HUES48 (cell line): ENCODE data around the gene FRMD4A.

Source experiments
- H3K27ac ChIP-seq: one replicate; pipeline ENCODE4 v1.7.0; 2013; ENCODE audit warnings: low read depth, low read length, inconsistent platforms
- H3K27me3 ChIP-seq: 2 replicates; pipeline ENCODE4 v1.6.1; 2013; ENCODE audit warnings: mild to moderate bottlenecking, low read length; ENCODE audit not compliant: control insufficient read depth, insufficient read depth
- H3K36me3 ChIP-seq: 2 replicates; pipeline ENCODE4 v1.6.1; 2013; ENCODE audit warnings: low read length; ENCODE audit not compliant: control insufficient read depth, insufficient read depth
- H3K4me1 ChIP-seq: 2 replicates; pipeline ENCODE4 v1.6.1; 2013; ENCODE audit warnings: mild to moderate bottlenecking, low read length; ENCODE audit not compliant: control insufficient read depth, insufficient read depth
- H3K4me3 ChIP-seq: 2 replicates; pipeline ENCODE4 v1.5.1; 2013; ENCODE audit warnings: mild to moderate bottlenecking, low read depth, low read length
- H3K9ac ChIP-seq: 2 replicates; pipeline ENCODE4 v1.6.1; 2013; ENCODE audit warnings: mild to moderate bottlenecking, low read depth, low read length, moderate library complexity
- H3K9me3 ChIP-seq: 2 replicates; pipeline ENCODE4 v1.6.1; 2013; ENCODE audit warnings: low read length; ENCODE audit not compliant: control insufficient read depth, insufficient read depth

Gene FRMD4A

GRCh38 chr10:14365266-14365665 is 34.5 kb upstream of the FRMD4A start:
- Histone ChIP-seq H3K9me3 (no peaks in the 10 kb centered on the region), H3K27me3 (no peaks in the 10 kb centered on the region), H3K27ac (no peak overlapping the region), H3K4me1 (no peaks in the 10 kb centered on the region), H3K4me3 (no peak overlapping the region), H3K36me3 (no peaks in the 10 kb centered on the region), H3K9ac (no peak overlapping the region)

DNA sequence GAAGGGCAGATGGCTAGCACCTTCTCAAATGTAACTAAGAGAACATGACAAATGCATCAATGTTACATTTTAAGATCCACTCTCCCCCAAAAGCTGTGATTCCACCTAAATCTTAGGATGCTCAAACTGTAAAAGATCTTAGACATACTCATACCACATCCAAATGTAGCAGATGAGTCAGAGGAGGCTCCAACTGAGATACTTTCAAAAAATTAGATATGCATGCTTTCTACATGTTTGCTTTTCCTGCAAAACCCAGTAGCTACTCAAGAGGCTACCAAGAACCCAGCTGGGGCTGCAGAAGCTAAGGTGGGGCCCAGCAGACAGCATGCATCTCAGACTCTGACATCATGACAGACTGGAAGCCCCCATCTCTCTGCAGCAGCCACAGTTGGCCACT is 31.4 kb upstream of the FRMD4A start:
- Histone ChIP-seq H3K9ac (no peak overlapping the region), H3K27me3 (no peaks in the 10 kb centered on the region), H3K4me3 (no peak overlapping the region), H3K27ac (no peak overlapping the region), H3K9me3 (no peaks in the 10 kb centered on the region), H3K4me1 (no peaks in the 10 kb centered on the region), H3K36me3 (no peaks in the 10 kb centered on the region)

DNA sequence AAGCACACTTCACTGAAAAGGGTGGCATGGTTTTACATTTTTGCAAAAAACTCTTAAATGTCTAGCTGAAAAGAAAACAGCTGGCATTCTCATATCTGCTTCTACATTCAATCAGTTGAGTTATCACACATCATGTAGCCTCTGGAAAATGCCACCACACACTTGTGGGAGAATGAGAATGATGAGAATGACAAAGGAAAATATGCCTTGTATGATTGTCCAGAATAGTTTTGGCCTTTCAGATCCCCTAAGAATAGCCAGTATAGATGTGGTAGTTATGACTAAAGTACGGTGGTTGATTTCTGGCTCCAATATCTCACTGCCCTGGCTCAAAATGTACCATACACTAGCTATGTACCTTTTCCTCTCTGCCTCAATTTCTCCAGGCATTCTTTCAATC is 30.2 kb upstream of the FRMD4A start:
- H3K36me3 ChIP-seq: no peaks in the 10 kb centered on the region
- H3K9ac ChIP-seq: no peak overlapping the region
- H3K27me3 ChIP-seq: no peaks in the 10 kb centered on the region
- no peak overlapping the region for H3K4me3 ChIP-seq
- H3K9me3 ChIP-seq: no peaks in the 10 kb centered on the region
- H3K4me1 ChIP-seq: no peaks in the 10 kb centered on the region
- no peak overlapping the region for H3K27ac ChIP-seq

DNA sequence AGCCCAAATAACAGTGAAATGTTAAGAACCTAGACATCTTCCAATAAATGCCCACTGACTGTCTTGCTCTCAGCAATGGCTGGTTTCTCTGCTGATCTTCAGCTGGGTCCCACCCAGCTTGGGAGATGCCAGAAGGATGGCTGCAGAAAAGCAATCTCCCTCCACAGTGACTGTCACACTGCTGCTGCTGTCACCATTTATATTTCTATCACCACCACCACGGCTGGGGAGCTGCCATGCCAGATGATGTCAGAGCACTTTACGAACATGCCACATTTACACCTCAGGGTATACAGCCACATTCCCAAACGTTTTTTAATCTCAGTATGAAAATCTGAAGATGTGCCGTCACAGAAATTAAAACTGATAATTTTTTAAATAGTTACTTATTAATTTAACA is 29.8 kb upstream of the FRMD4A start:
- Histone ChIP-seq H3K4me1 (no peaks in the 10 kb centered on the region), H3K4me3 (no peak overlapping the region), H3K27ac (no peak overlapping the region), H3K36me3 (no peaks in the 10 kb centered on the region), H3K9me3 (no peaks in the 10 kb centered on the region), H3K9ac (no peak overlapping the region), H3K27me3 (no peaks in the 10 kb centered on the region)

DNA sequence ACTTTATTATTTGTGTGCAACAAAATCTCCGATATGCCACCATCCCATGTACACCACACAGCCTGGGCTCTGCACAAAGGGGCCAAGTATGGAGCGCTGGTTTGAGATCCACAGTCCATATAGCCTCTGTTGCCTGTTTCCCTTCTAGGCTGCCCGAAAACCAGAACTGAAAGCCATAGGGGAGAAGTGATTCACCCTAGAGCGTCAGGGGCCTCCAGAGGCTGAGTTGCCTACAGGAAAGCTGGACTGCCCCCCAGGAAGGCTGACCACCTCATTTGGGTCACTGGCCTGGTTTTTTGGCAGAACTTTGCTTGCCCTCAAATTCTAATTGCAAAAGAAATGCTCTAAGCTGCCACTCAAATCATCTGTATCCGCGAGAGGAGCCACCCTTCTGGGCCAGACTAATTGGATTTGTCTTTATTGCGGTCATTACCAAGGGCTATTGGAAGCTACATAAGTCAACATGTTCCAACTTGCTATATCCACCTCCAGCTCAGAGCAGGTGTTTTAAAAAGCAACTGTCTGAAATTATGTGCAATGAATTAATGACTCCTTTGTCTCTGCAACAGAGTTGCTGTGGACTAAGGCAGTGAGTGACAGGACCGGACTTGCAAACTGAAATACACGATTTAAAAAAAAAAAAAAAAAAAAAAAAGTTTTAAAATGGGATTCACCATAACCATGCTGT is 28.3 kb upstream of the FRMD4A start:
- no peaks in the 10 kb centered on the region for H3K27me3 ChIP-seq
- H3K27ac ChIP-seq: no peak overlapping the region
- no peaks in the 10 kb centered on the region for H3K9me3 ChIP-seq
- no peaks in the 10 kb centered on the region for H3K4me1 ChIP-seq
- no peak overlapping the region for H3K9ac ChIP-seq
- no peaks in the 10 kb centered on the region for H3K36me3 ChIP-seq
- no peak overlapping the region for H3K4me3 ChIP-seq

DNA sequence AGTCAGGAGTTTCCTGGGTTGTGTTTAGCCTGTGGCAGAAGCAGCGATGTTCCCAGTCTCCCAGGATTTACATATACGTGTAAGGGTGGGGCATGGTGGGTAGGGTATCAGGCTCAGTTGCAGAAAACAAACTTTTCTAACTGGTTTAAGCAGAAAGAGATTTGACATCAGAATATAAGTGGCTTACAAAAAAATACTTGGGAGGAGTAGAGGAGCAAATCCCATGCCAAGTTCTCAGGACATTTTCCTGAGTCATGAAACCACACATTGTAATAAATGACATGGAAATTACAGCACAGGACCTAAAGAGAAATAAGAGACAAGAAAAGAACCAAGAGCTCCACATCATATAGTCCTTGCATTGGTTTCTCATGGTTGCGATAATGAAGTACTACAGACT is 26.2 kb upstream of the FRMD4A start:
- Histone ChIP-seq H3K36me3 (no peaks in the 10 kb centered on the region), H3K9me3 (no peaks in the 10 kb centered on the region), H3K27me3 (no peaks in the 10 kb centered on the region), H3K4me3 (no peak overlapping the region), H3K4me1 (no peaks in the 10 kb centered on the region), H3K27ac (no peak overlapping the region), H3K9ac (no peak overlapping the region)

DNA sequence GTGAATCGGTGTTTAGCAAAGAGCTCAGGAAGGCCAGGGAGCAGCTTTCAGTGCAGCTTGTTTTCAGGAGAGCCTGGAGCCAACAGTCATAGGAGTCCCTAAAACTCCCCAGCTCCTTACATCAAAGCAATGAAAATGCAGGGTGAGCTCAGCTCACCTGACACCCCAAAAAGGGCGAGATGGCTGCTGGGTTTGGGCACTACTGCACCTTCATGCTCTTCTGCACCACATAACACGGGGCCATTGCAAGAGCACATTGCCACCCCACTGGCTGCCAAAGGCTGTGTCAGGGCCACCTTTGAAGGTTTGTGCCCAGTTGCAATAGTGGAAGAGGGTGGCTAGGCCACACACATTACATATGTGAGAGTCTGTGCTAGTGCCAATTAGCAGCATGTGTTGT is 25.0 kb upstream of the FRMD4A start:
- H3K4me1 ChIP-seq: no peaks in the 10 kb centered on the region
- no peaks in the 10 kb centered on the region for H3K36me3 ChIP-seq
- H3K9me3 ChIP-seq: no peaks in the 10 kb centered on the region
- H3K4me3 ChIP-seq: no peak overlapping the region
- H3K27me3 ChIP-seq: no peaks in the 10 kb centered on the region
- H3K27ac ChIP-seq: no peak overlapping the region
- no peak overlapping the region for H3K9ac ChIP-seq

- Histone ChIP-seq H3K4me3 (no peak overlapping the region), H3K4me1 (no peaks in the 10 kb centered on the region), H3K36me3 (no peaks in the 10 kb centered on the region), H3K9me3 (no peaks in the 10 kb centered on the region), H3K27ac (no peak overlapping the region), H3K27me3 (no peaks in the 10 kb centered on the region), H3K9ac (no peak overlapping the region)
These were observed 22.7 kb upstream of the FRMD4A start for GRCh38 chr10:14353291-14353913.

DNA sequence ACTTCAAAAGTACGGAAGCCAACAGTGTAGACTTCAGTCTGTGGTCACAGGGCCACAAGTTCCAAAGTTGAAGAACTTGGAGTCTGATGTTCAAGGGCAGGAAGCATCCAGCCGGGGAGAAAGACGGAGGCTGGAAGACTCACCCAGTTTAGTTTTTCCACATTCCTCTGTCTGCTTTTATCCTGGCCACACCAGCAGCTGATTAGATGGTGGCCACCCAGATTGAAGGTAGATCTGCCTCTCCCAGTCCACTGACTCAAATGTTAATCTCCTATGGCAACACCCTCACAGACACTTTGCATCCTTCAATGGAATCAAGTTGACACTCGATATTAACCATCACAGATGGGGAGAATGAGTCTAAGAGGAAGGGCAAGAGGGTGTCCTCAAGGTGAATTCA is 19.3 kb upstream of the FRMD4A start:
- Histone ChIP-seq H3K27me3 (no peaks in the 10 kb centered on the region), H3K9ac (no peak overlapping the region), H3K4me3 (no peak overlapping the region)

DNA sequence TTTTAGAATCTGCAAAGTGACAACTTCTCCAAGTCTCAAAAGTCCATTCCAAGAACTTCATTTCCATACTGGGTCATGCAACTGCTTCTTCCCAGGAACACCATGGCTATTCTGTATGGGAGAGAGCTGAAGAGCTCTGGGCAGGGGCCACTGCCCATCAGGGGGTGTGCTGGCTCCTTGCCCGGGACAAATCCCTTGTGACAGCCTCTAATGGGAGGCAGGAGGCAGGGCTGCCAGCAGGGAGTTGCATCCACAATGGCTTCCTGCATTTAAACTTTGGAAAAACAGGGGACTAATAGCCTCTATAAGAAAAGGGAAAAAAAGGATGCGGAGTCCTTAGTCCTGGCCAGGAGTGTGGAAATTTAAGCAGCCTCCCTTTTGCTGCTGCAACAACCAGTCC is 18.4 kb upstream of the FRMD4A start:
- Histone ChIP-seq H3K27ac (no peak overlapping the region), H3K9me3 (no peaks in the 10 kb centered on the region), H3K9ac (no peak overlapping the region), H3K36me3 (no peaks in the 10 kb centered on the region), H3K27me3 (no peaks in the 10 kb centered on the region), H3K4me3 (no peak overlapping the region), H3K4me1 (no peaks in the 10 kb centered on the region)

More for the DNA sequence above, 19.3 kb upstream of the FRMD4A start:
- Histone ChIP-seq H3K9me3 (no peaks in the 10 kb centered on the region), H3K36me3 (no peaks in the 10 kb centered on the region), H3K27ac (no peak overlapping the region), H3K4me1 (no peaks in the 10 kb centered on the region)

DNA sequence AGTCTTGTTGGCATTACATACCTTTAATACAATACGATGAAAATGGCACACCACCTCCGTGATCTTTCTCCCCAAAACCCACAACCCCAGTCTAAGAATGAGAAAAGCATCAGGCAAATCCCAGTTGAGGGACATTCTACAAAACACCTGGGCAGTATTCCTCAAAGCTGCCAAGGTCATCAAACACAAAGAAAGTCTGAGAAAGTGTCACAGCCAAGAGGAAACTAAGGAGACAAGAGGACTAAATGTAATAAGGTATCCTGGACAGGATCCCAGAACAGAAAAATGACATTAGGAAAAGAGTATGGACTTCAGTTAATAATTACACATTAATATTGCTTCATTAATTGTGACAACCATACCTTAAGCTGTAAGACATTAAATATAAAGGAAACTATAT is 14.5 kb upstream of the FRMD4A start:
- H3K36me3 ChIP-seq: no peaks in the 10 kb centered on the region
- no peak overlapping the region for H3K4me3 ChIP-seq
- no peaks in the 10 kb centered on the region for H3K9me3 ChIP-seq
- H3K27me3 ChIP-seq: no peaks in the 10 kb centered on the region
- H3K4me1 ChIP-seq: no peaks in the 10 kb centered on the region
- no peak overlapping the region for H3K27ac ChIP-seq
- H3K9ac ChIP-seq: no peak overlapping the region
